Epithelial cell of esophagus (primary cell): Measurements from ENCODE around the gene ZSCAN5B.
"Not testable (repeated sequence)": the region's sequence is repeated elsewhere in the genome, so short reads cannot be mapped to it uniquely, and the experiment has no call there.

Source experiments
- DNase-seq: peaks from one replicate; pipeline ENCODE4 v3.0.0; 2010; ENCODE audit warnings: low read depth
- H3K4me3 ChIP-seq: 2 replicates; pipeline ENCODE4 v1.5.1; 2011; ENCODE audit warnings: mild to moderate bottlenecking, low read length, control low read depth
- TF ChIP-seq, protein P1 (sequence below): IDR thresholded peaks from 2 replicates; pipeline ENCODE4 v1.5.1; 2011; ENCODE audit warnings: low read depth, mild to moderate bottlenecking, low read length, control low read depth, inconsistent platforms; ENCODE audit not compliant: insufficient read depth; ENCODE audit errors: missing control alignments

Gene ZSCAN5B, protein sequence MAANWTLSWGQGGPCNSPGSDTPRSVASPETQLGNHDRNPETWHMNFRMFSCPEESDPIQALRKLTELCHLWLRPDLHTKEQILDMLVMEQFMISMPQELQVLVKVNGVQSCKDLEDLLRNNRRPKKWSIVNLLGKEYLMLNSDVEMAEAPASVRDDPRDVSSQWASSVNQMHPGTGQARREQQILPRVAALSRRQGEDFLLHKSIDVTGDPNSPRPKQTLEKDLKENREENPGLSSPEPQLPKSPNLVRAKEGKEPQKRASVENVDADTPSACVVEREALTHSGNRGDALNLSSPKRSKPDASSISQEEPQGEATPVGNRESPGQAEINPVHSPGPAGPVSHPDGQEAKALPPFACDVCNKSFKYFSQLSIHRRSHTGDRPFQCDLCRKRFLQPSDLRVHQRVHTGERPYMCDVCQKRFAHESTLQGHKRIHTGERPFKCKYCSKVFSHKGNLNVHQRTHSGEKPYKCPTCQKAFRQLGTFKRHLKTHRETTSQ

GRCh38 chr19:56197646-56198045 lies at the start of gene ZSCAN5B:
TSS of gene ZSCAN5B (minus strand) at chr19:56197783. CDS start at chr19:56193052, 4,731 bp downstream.
- not testable (repeated sequence) for H3K4me3 ChIP-seq, DNase-seq

GRCh38 chr19:56245764-56246163 lies 48.2 kb upstream of the ZSCAN5B start:
- not testable (repeated sequence) for H3K4me3 ChIP-seq, DNase-seq

DNA sequence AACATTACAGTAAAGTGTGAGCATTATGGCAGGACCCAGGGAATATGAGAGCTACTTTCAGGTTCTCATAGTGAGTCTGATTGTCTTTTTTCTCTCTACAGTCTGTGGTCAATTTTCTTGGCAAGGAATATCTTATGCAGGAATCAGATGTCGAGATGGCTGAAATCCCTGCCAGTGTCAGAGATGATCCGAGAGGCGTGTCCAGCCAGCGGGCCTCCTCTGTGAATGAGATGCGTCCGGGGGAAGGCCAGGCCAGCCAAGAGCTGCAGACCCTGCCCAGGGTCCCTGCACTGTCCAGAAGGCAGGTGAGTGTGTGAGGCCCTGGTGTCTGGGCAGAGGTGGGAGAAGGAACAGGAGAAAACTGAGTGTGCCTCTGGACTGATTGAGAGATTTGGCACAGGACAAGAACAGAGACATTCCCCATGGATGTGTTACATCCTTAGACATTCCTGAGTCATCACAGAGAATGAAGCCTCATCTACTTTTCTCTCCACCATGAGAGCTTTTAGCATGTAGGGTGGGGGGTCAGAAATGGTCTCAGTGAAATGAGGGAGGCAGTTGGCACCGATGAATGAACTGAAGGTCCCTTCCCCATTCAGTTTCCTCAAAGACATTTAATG lies 47.6 kb upstream of the ZSCAN5B start:
- TF ChIP-seq, protein P1, sequence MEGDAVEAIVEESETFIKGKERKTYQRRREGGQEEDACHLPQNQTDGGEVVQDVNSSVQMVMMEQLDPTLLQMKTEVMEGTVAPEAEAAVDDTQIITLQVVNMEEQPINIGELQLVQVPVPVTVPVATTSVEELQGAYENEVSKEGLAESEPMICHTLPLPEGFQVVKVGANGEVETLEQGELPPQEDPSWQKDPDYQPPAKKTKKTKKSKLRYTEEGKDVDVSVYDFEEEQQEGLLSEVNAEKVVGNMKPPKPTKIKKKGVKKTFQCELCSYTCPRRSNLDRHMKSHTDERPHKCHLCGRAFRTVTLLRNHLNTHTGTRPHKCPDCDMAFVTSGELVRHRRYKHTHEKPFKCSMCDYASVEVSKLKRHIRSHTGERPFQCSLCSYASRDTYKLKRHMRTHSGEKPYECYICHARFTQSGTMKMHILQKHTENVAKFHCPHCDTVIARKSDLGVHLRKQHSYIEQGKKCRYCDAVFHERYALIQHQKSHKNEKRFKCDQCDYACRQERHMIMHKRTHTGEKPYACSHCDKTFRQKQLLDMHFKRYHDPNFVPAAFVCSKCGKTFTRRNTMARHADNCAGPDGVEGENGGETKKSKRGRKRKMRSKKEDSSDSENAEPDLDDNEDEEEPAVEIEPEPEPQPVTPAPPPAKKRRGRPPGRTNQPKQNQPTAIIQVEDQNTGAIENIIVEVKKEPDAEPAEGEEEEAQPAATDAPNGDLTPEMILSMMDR, result no peak
- no peak overlapping the region for H3K4me3 ChIP-seq
- peak; percentile 6 for DNase-seq

GRCh38 chr19:56223481-56223880 lies 25.9 kb upstream of the ZSCAN5B start:
- no peak for DNase-seq
- TF ChIP-seq, protein P1, result no peak
- H3K4me3 ChIP-seq, result no peak overlapping the region

DNA sequence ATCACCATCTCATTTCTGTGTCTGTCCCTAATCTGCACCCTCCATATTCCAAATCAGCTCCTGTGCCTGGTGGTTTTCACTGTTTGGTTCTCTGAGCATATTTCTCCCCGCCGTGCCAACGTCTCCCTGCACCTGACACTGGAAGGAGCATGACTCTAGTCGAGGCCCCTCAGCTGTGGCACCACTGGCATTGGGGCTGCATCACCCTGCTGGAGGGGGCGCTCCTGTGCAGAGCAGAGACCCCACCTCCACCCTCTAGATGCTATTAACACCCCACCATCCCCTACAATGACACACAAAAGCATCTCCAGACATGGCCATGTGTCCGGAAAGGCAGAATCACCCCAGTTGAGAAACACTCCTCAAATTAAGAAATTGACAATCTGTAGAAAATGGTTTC lies 25.3 kb upstream of the ZSCAN5B start:
- no peak overlapping the region for H3K4me3 ChIP-seq
- DNase-seq, result no peak
- TF ChIP-seq, protein P1, result no peak

DNA sequence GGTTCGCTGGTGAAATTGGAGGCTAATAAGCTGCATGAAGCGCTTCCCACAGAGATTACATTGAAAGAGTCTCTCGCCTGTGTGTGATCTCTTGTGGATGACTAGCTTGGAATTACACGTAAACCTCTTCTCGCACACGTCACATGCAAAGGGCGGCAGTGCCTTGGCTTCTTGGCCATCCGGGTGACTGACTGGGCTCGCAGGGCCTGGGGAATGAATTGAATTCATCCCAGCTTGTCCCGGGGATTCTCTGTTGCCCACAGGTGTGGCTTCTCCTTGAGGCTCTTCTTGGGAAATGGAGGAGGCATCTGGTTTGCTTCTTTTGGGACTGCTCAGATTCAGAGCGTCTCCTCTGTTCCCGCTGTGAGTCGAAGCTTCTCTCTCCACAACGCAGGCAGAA lies 24.3 kb upstream of the ZSCAN5B start:
- DNase-seq, result no peak
- TF ChIP-seq, protein P1, result no peak
- no peak overlapping the region for H3K4me3 ChIP-seq

- TF ChIP-seq, protein P1, result peak; percentile 22
- not testable (repeated sequence) for H3K4me3 ChIP-seq
- DNase-seq, result peak; percentile 19
Measured at GRCh38 chr19:56221442-56221841, 23.9 kb upstream of the ZSCAN5B start.

GRCh38 chr19:56218961-56219360 lies 21.4 kb upstream of the ZSCAN5B start:
- no peak for DNase-seq
- TF ChIP-seq, protein P1, result no peak
- no peak overlapping the region for H3K4me3 ChIP-seq
